B cell (primary cell): ENCODE data around the gene RHBDL1. TPM values are rescaled to one million over a fixed set of nuclear protein-coding genes. Genes with fewer than 3 reads are reported as not detected.

Experiments
- ATAC-seq: fragments of 200-7000 bp; cut with Tn5 transposase; one replicate; pipeline ENCODE4 v1.10.0; 2021; ENCODE audit warnings: low read depth, mild to moderate bottlenecking, moderate number of reproducible peaks, moderate library complexity
- CTCF ChIA-PET: fragments of 350-600 bp; sonication (Branson Sonifier 250); formaldehyde crosslinking; loops from one replicate; lab custom pipeline; 2021; ENCODE audit warnings: antibody characterized with exemption, inconsistent platforms; lab: Charles Lee
- POLR2A ChIA-PET: fragments of 350-600 bp; sonication (Branson Sonifier 250); formaldehyde crosslinking; loops from one replicate; lab custom pipeline; 2021; ENCODE audit warnings: antibody characterized with exemption; lab: Charles Lee
- DNase-seq: peaks from one replicate; pipeline ENCODE4 v3.0.0; 2013
- H2AFZ ChIP-seq: 2 replicates; pipeline ENCODE4 v1.6.1; 2012; ENCODE audit warnings: mild to moderate bottlenecking, low read depth, low read length; ENCODE audit not compliant: insufficient read depth, poor library complexity, severe bottlenecking
- H3K27ac ChIP-seq, 2 donors: 1 replicate in 1 of 2; 2 replicates in 1 of 2; pipeline ENCODE4 v1.5.1; 2012 to 2013; ENCODE audit warnings: low read length in 2 of 2, mild to moderate bottlenecking in 2 of 2, moderate library complexity in 1 of 2
- H3K27me3 ChIP-seq, 4 experiments: fragments of 200-600 bp in 1 of 4; sonication (generic) in 1 of 4; replicated peaks in 1 of 4; 1 replicate in 2 of 4; 2 replicates in 2 of 4; pipeline versions ENCODE4 v1.6.1 to v1.7.0; 2013 to 2016; ENCODE audit warnings: low read length in 3 of 4, mild to moderate bottlenecking in 2 of 4, mixed read lengths in 1 of 4, moderate library complexity in 1 of 4; ENCODE audit not compliant: insufficient read depth in 4 of 4, control insufficient read depth in 3 of 4; ENCODE audit errors: control extremely low read depth in 1 of 4
- H3K36me3 ChIP-seq, 2 experiments: replicated peaks in 1 of 2; 1 replicate in 1 of 2; 2 replicates in 1 of 2; pipeline versions ENCODE4 v1.6.1 to v1.7.1; 2013; ENCODE audit warnings: low read length in 1 of 2; ENCODE audit not compliant: insufficient read depth in 2 of 2, control insufficient read depth in 1 of 2; ENCODE audit errors: control extremely low read depth in 1 of 2, extremely low read depth in 1 of 2
- H3K4me1 ChIP-seq, 2 donors: fragments of 200-600 bp in 1 of 2; sonication (generic) in 1 of 2; 1 replicate in 1 of 2; 2 replicates in 1 of 2; pipeline versions ENCODE4 v1.5.1 to v1.6.1; 2013 to 2017; ENCODE audit warnings: low read length in 2 of 2; ENCODE audit not compliant: control insufficient read depth in 2 of 2, insufficient read depth in 2 of 2
- H3K4me2 ChIP-seq: replicated peaks from 2 replicates; pipeline ENCODE3; 2012; ENCODE audit warnings: mild to moderate bottlenecking, low read depth, low read length; ENCODE audit not compliant: poor library complexity, severe bottlenecking
- H3K4me3 ChIP-seq, 5 experiments: fragments of 200-600 bp in 1 of 5; sonication (generic) in 1 of 5; 1 replicate in 3 of 5; 2 replicates in 2 of 5; pipeline versions ENCODE4 v1.5.1 to v1.7.0; 2011 to 2016; ENCODE audit warnings: low read length in 4 of 5, mild to moderate bottlenecking in 4 of 5, low read depth in 2 of 5, control low read depth in 1 of 5, moderate library complexity in 1 of 5; ENCODE audit not compliant: insufficient read depth in 1 of 5; ENCODE audit errors: control extremely low read depth in 1 of 5, extremely low read depth in 1 of 5
- H3K79me2 ChIP-seq: fragments of 200-600 bp; sonication (generic); one replicate; pipeline ENCODE4 v1.6.0; 2016; ENCODE audit warnings: low read length; ENCODE audit not compliant: control insufficient read depth, insufficient read depth
- H3K9ac ChIP-seq: fragments of 200-600 bp; sonication (generic); 2 replicates; pipeline ENCODE4 v1.6.1; 2017; ENCODE audit warnings: mild to moderate bottlenecking, low read length, moderate library complexity
- H3K9me3 ChIP-seq, 3 donors: one replicate each; pipeline versions ENCODE4 v1.6.1 to v1.7.1; 2013; ENCODE audit warnings: low read length in 2 of 3; ENCODE audit not compliant: control insufficient read depth in 2 of 3, insufficient read depth in 1 of 3; ENCODE audit errors: control extremely low read depth in 1 of 3
- H4K20me1 ChIP-seq: 2 replicates; pipeline ENCODE4 v1.6.0; 2012; ENCODE audit warnings: mild to moderate bottlenecking, low read length; ENCODE audit not compliant: insufficient read depth, control insufficient read depth, poor library complexity, severe bottlenecking
- H3K27ac Mint-ChIP-seq: one replicate; pipeline ENCODE4 v1.8.0; 2021; ENCODE audit warnings: mixed read lengths
- H3K27me3 Mint-ChIP-seq: one replicate; pipeline ENCODE4 v1.8.0; 2021; ENCODE audit warnings: mixed read lengths
- H3K4me1 Mint-ChIP-seq: one replicate; pipeline ENCODE4 v1.8.0; 2021; ENCODE audit warnings: mixed read lengths
- H3K4me3 Mint-ChIP-seq: one replicate; pipeline ENCODE4 v1.8.0; 2021; ENCODE audit warnings: mixed read lengths
- H3K9me3 Mint-ChIP-seq: one replicate; pipeline ENCODE4 v1.8.0; 2022; ENCODE audit warnings: mixed read lengths; ENCODE audit not compliant: insufficient read depth
- EZH2 ChIP-seq: IDR thresholded peaks from 2 replicates; pipeline ENCODE4 v1.6.1; 2012; ENCODE audit warnings: borderline replicate concordance, low read depth, mild to moderate bottlenecking, moderate library complexity, low read length; ENCODE audit not compliant: insufficient read depth, poor library complexity, severe bottlenecking
- WGBS: methylation state at CpG from one replicate; pipeline ENCODE4 v1.1.5; 2013; ENCODE audit warnings: missing lambda C conversion rate; ENCODE audit not compliant: insufficient coverage; 5-methylcytosine and 5-hydroxymethylcytosine counted together
- intact Hi-C: fragments of 100-400 bp; cut with micrococcal nuclease; formaldehyde crosslinking; loops from one replicate; pipeline ENCODE4 v1.10.0; 2022
- polyA plus RNA-seq: library from polyadenylated mRNA; depleted of rRNA; stranded (reverse); fragments of >200 nt; gene quantifications from 2 replicates; pipeline ENCODE4 v1.2.3, GENCODE V29; 2012
- total RNA-seq, 2 donors: library from RNA; stranded (reverse); fragments of 120-200 nt in 1 of 2; gene quantifications; 1 replicate in 1 of 2; 2 replicates in 1 of 2; pipeline versions ENCODE4 v1.2.3 to v1.2.4, GENCODE V29; 2013 to 2022
- TF ChIP-seq, protein P1 (sequence below): fragments of 200-600 bp; IDR thresholded peaks from one replicate; pipeline ENCODE4 v1.8.0; 2022; ENCODE audit warnings: antibody characterized with exemption, mild to moderate bottlenecking

The RHBDL1 gene
- total and polyA plus RNA-seq, 2 donors (not counting 1 experiment from before 2014, with no cell fraction given), result 0.76 to 1.6 TPM

- 98% methylated on average over 49 of the region's 51 CpGs for WGBS
- H3K4me2 ChIP-seq, result no peak overlapping the region
- CTCF ChIA-PET, result no interaction called here
- no peaks in the 10 kb centered on the region for H3K9me3 Mint-ChIP-seq
- no peak overlapping the region for H3K4me3 ChIP-seq
- no peak overlapping the region for H3K4me3 Mint-ChIP-seq
- POLR2A ChIA-PET, result interaction anchor here (0.6 kb wide), 1 partner anchor 12 kb away, joined by 8 read pairs; no protein-coding TSS in a partner anchor
- H3K79me2 ChIP-seq, result peaks cover 41% of the 10 kb centered on the region
- H3K27me3 Mint-ChIP-seq, result no peaks in the 10 kb centered on the region
- peaks cover 28 to 47% of the 10 kb centered on the region in 2 donors for H3K4me1 ChIP-seq
- no peak for TF ChIP-seq EZH2
- TF ChIP-seq, protein P1, sequence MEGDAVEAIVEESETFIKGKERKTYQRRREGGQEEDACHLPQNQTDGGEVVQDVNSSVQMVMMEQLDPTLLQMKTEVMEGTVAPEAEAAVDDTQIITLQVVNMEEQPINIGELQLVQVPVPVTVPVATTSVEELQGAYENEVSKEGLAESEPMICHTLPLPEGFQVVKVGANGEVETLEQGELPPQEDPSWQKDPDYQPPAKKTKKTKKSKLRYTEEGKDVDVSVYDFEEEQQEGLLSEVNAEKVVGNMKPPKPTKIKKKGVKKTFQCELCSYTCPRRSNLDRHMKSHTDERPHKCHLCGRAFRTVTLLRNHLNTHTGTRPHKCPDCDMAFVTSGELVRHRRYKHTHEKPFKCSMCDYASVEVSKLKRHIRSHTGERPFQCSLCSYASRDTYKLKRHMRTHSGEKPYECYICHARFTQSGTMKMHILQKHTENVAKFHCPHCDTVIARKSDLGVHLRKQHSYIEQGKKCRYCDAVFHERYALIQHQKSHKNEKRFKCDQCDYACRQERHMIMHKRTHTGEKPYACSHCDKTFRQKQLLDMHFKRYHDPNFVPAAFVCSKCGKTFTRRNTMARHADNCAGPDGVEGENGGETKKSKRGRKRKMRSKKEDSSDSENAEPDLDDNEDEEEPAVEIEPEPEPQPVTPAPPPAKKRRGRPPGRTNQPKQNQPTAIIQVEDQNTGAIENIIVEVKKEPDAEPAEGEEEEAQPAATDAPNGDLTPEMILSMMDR, result no peak
- DNase-seq (no peak), ATAC-seq (no peak)
- H3K27ac Mint-ChIP-seq, result no peak overlapping the region
- no peak overlapping the region for H3K27ac ChIP-seq
- peaks cover 24% of the 10 kb centered on the region for H4K20me1 ChIP-seq
- H3K27me3 ChIP-seq, result no peaks in the 10 kb centered on the region
- peaks cover 35% of the 10 kb centered on the region for H3K4me1 Mint-ChIP-seq
- no peak overlapping the region for H2AFZ ChIP-seq
- H3K9me3 ChIP-seq, result peaks cover 0 to 11% (median 0%) of the 10 kb centered on the region in 3 donors
- intact Hi-C loops, result no loop called here
- H3K9ac ChIP-seq, result no peak overlapping the region
- H3K36me3 ChIP-seq, result peaks cover 0 to 26% of the 10 kb centered on the region in 2 experiments
Observed at GRCh38 chr16:686459-687260, 11.2 kb downstream of the RHBDL1 start.

DNA sequence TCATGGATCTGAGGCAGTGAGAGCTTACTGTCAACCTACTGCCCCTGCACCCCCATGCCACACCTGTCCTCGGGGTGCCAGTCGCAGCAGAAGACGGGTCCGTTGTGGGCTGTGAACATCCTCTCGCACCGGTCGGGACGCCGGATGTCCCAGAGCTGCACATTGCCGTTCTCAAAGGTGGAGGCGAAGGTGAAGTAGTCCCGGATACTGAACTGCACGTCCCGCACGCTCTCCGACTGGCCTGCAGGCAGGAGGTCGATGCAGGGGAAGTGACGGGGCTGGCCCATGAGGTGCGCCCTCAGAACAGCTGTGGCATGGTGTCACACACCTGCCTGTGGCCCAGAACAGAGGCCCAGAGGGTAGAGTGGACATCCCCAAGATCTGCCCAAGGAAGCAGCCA is 12.0 kb downstream of the RHBDL1 start:
- peaks cover 0 to 4% (median 0%) of the 10 kb centered on the region in 4 experiments for H3K27me3 ChIP-seq
- ChIA-PET POLR2A (interaction anchor here (0.6 kb wide), 1 partner anchor 12 kb away, joined by 8 read pairs; no protein-coding TSS in a partner anchor), CTCF (no interaction called here)
- H3K4me3 ChIP-seq, result no peak overlapping the region
- DNase-seq (no peak), ATAC-seq (no peak)
- no peak for TF ChIP-seq EZH2
- TF ChIP-seq, protein P1, result no peak
- H3K27ac ChIP-seq, result no peak overlapping the region
- H3K4me1 ChIP-seq, result peaks cover 25 to 41% of the 10 kb centered on the region in 2 donors
- peaks cover 0 to 11% (median 0%) of the 10 kb centered on the region in 3 donors for H3K9me3 ChIP-seq
- 93% methylated on average over 19 of the region's 19 CpGs for WGBS
- no peak overlapping the region for H3K27ac Mint-ChIP-seq
- H4K20me1 ChIP-seq, result peaks cover 16% of the 10 kb centered on the region
- no peaks in the 10 kb centered on the region for H3K9me3 Mint-ChIP-seq
- H3K9ac ChIP-seq, result no peak overlapping the region
- peaks cover 0 to 18% of the 10 kb centered on the region in 2 experiments for H3K36me3 ChIP-seq
- intact Hi-C loops, result no loop called here
- peaks cover 28% of the 10 kb centered on the region for H3K4me1 Mint-ChIP-seq
- H2AFZ ChIP-seq, result no peak overlapping the region
- H3K4me3 Mint-ChIP-seq, result peak overlapping the region; percentile 23
- H3K79me2 ChIP-seq, result peaks cover 32% of the 10 kb centered on the region
- peaks cover 1% of the 10 kb centered on the region for H3K27me3 Mint-ChIP-seq
- no peak overlapping the region for H3K4me2 ChIP-seq
